Prostate gland (tissue), 2 donors: ENCODE data around the gene CD164L2.

ENCODE experiments used
- CTCF ChIP-seq, 4 experiments: fragments of 200-600 bp in 2 of 4; fragments of 450-650 bp in 2 of 4; sonication (generic) in 2 of 4; IDR thresholded peaks; 1 replicate in 3 of 4; 2 replicates in 1 of 4; pipeline ENCODE4 v1.5.1; 2016 to 2019; ENCODE audit warnings: antibody characterized with exemption in 4 of 4, mild to moderate bottlenecking in 2 of 4, moderate library complexity in 2 of 4
- POLR2AphosphoS5 ChIP-seq: sonication (generic); formaldehyde crosslinking; IDR thresholded peaks from one replicate; pipeline ENCODE4 v1.6.1; 2017; ENCODE audit warnings: antibody characterized with exemption

GRCh38 chr1:27372022-27372807 is 10.9 kb downstream of the CD164L2 start:
- TF ChIP-seq CTCF (IDR thresholded peaks at IDR 0.05): no peak
- no peak for TF ChIP-seq POLR2AphosphoS5
